ENCODE data around the gene TMEM178B. TPM values are rescaled to one million over a fixed set of nuclear protein-coding genes. Genes with fewer than 3 reads are reported as not detected.

Gene TMEM178B
- total RNA-seq, 2 donors from 2014 or later, result 0.92 to 0.95 TPM

DNA sequence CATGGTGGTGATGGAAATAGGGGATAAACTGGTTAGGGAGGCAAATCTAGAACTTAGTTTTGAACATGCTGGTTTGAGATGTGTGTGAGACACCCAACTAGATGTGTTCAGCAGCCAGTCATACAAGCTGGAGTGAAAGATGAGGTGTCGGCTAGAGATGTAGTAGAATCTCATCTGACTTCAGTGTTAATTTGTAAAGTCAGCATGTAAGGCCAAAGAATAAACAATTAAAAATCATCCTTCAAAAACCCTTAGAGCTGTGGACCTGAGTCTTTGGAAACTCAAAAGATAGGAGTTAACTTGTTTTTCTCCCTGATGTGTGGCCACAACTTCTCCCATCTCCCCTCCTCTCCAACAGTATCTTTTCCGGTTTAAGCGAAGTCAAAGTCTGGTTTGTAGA is 454.5 kb downstream of the TMEM178B start:
- TF ChIP-seq, protein P1, sequence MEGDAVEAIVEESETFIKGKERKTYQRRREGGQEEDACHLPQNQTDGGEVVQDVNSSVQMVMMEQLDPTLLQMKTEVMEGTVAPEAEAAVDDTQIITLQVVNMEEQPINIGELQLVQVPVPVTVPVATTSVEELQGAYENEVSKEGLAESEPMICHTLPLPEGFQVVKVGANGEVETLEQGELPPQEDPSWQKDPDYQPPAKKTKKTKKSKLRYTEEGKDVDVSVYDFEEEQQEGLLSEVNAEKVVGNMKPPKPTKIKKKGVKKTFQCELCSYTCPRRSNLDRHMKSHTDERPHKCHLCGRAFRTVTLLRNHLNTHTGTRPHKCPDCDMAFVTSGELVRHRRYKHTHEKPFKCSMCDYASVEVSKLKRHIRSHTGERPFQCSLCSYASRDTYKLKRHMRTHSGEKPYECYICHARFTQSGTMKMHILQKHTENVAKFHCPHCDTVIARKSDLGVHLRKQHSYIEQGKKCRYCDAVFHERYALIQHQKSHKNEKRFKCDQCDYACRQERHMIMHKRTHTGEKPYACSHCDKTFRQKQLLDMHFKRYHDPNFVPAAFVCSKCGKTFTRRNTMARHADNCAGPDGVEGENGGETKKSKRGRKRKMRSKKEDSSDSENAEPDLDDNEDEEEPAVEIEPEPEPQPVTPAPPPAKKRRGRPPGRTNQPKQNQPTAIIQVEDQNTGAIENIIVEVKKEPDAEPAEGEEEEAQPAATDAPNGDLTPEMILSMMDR (IDR thresholded peaks at IDR 0.05), result no peak
- ATAC-seq (ENCODE audit: insufficient number of reproducible peaks, low FRiP score, low read depth), result no peak
- DNase-seq (ENCODE audit: low spot score), result no peak
- H3K27me3 ChIP-seq (replicated peaks; ENCODE audit: insufficient read depth), result no peaks in the 10 kb centered on the region
- H3K36me3 ChIP-seq, result no peaks in the 10 kb centered on the region
- no peaks in the 10 kb centered on the region for H3K9me3 ChIP-seq
- H3K27ac ChIP-seq, result no peak overlapping the region
- no peaks in the 10 kb centered on the region for H3K4me1 ChIP-seq (ENCODE audit: control insufficient read depth in 1 of 2, low read depth in 2 of 2)
- no peak overlapping the region for H3K4me3 ChIP-seq

Other genes with a start within 250 kb of the TMEM178B start
- gene BRAF, start 149.1 kb upstream of the TMEM178B start, total RNA-seq, result 10 to 100 TPM; 31.5 to 62.2 TPM
- 10 to 100 TPM in 1 of 2 donors, 1 to 10 TPM in 1; 8.0 to 13.9 TPM for gene MRPS33, start 59.1 kb upstream of the TMEM178B start, total RNA-seq